SK-N-DZ (cell line): ENCODE data around the gene ORMDL2. TPM values are rescaled to one million over a fixed set of nuclear protein-coding genes. Genes with fewer than 3 reads are reported as not detected.

ENCODE experiments used
- DNase-seq: peaks from one replicate; pipeline ENCODE4 v3.0.0-alpha.2; 2015; ENCODE audit warnings: low spot score
- polyA plus RNA-seq, 2 experiments: library from polyadenylated mRNA; depleted of rRNA; stranded (reverse); fragments of >200 nt; gene quantifications; 2 replicates each; pipeline ENCODE4 v1.2.3, GENCODE V29; 2014

Gene ORMDL2
- polyA plus RNA-seq (2014; cell fraction: cytosol; rRNA removed): 10.1 and 14.7 TPM in 2 replicates
- polyA plus RNA-seq (2014; cell fraction: nucleus; rRNA removed): 8.9 and 17.5 TPM in 2 replicates

- DNase-seq: peak; percentile 100
Observed at GRCh38 chr12:55817345-55818139, at the start of gene ORMDL2, which contains the start of gene SARNP. Gene ORMDL2, plus strand, starts transcription at chr12:55818041. Its CDS starts 959 bp downstream, at chr12:55819000. Gene SARNP, minus strand, starts transcription at chr12:55817724. Its CDS starts 23 bp downstream, at chr12:55817701.

- no peak for DNase-seq
Observed at GRCh38 chr12:55771736-55772135, 46.1 kb upstream of the ORMDL2 start.

GRCh38 chr12:55777856-55778255, 40.0 kb upstream of the ORMDL2 start:
- no peak for DNase-seq

GRCh38 chr12:55780685-55781084, 37.2 kb upstream of the ORMDL2 start:
- DNase-seq: no peak

GRCh38 chr12:55788546-55788945, 29.3 kb upstream of the ORMDL2 start:
- DNase-seq: no peak

- no peak for DNase-seq
Observed at GRCh38 chr12:55789171-55789570, 28.7 kb upstream of the ORMDL2 start.

GRCh38 chr12:55789893-55790292, 27.9 kb upstream of the ORMDL2 start:
- no peak for DNase-seq

GRCh38 chr12:55795950-55796349, 21.9 kb upstream of the ORMDL2 start:
- no peak for DNase-seq

- peak; percentile 50 for DNase-seq
Observed at GRCh38 chr12:55797068-55797467, 20.8 kb upstream of the ORMDL2 start.

- DNase-seq: no peak
Observed at GRCh38 chr12:55797550-55797949, 20.3 kb upstream of the ORMDL2 start.

GRCh38 chr12:55806982-55807381, 10.9 kb upstream of the ORMDL2 start:
- no peak for DNase-seq

GRCh38 chr12:55809274-55809673, 8.6 kb upstream of the ORMDL2 start:
- DNase-seq: no peak

GRCh38 chr12:55812088-55812487, 5.8 kb upstream of the ORMDL2 start:
- no peak for DNase-seq

GRCh38 chr12:55814257-55814656, 3.6 kb upstream of the ORMDL2 start:
- no peak for DNase-seq

- no peak for DNase-seq
Observed at GRCh38 chr12:55815473-55815872, 2.4 kb upstream of the ORMDL2 start.

GRCh38 chr12:55816881-55817344, 928 bp upstream of the ORMDL2 start:
- DNase-seq: no peak

GRCh38 chr12:55818140-55818728, 393 bp downstream of the ORMDL2 start:
- no peak for DNase-seq

- no peak for DNase-seq
Observed at GRCh38 chr12:55818886-55819285, 1.0 kb downstream of the ORMDL2 start.

GRCh38 chr12:55820679-55821078, 2.8 kb downstream of the ORMDL2 start:
- DNase-seq: no peak

GRCh38 chr12:55822228-55822627, 4.4 kb downstream of the ORMDL2 start:
- no peak for DNase-seq

- DNase-seq: no peak
Observed at GRCh38 chr12:55823419-55823818, 5.6 kb downstream of the ORMDL2 start.

- DNase-seq: no peak
Observed at GRCh38 chr12:55824726-55825125, 6.9 kb downstream of the ORMDL2 start.

GRCh38 chr12:55827806-55828205, 10.0 kb downstream of the ORMDL2 start:
- DNase-seq: no peak
